ENCODE measurements around the gene LEMD2. TPM values are rescaled to one million over a fixed set of nuclear protein-coding genes. Genes with fewer than 3 reads are reported as not detected.

Gene LEMD2
- polyA plus RNA-seq, 1 donor (not counting 4 experiments of a cell fraction or from before 2014, with no cell fraction given) = 48.6 TPM

DNA sequence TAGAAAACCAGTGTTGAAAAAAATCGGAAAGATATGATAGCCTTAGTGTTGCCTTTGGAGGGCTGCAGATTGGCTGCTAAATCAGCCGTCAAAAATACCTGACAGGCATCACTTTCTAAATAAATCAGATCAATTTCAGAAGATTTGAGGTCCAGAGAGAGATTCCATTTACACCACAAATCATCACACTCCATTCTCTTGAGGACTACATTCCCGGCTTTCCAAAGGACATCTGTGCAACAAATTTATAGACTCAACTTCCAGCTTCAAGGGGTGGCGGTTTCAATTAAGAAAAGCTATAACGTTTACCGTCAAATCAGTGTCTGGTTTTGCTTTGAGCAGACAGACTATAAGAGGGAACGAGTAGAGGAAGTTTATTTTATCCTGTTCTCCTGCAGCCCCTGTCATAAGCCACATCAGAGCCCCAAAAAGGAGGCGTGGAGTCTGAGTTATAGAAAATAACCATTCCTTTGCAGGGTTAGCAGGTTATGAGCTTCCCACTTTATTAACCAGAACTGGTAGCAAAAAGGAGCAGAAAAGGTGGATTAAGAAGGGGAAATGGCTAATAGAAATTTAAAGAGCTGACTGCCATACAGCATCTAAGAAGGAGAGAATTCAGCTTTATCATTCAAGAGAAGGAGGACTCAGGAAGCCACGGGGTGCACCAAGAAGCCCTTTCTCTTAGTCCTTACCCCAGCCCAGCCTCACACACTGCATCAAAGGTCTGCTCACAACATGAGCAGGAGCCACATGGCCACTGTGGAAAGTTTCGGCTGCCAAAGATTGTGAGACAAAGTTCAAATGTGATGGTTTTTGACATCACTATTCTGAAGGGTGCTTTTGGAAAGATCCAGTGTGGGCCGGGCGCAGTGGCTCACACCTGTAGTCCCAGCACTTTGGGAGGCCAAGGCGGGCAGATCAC, 64.6 kb downstream of the LEMD2 start:
- TF ChIP-seq, protein P1, sequence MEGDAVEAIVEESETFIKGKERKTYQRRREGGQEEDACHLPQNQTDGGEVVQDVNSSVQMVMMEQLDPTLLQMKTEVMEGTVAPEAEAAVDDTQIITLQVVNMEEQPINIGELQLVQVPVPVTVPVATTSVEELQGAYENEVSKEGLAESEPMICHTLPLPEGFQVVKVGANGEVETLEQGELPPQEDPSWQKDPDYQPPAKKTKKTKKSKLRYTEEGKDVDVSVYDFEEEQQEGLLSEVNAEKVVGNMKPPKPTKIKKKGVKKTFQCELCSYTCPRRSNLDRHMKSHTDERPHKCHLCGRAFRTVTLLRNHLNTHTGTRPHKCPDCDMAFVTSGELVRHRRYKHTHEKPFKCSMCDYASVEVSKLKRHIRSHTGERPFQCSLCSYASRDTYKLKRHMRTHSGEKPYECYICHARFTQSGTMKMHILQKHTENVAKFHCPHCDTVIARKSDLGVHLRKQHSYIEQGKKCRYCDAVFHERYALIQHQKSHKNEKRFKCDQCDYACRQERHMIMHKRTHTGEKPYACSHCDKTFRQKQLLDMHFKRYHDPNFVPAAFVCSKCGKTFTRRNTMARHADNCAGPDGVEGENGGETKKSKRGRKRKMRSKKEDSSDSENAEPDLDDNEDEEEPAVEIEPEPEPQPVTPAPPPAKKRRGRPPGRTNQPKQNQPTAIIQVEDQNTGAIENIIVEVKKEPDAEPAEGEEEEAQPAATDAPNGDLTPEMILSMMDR (optimal IDR thresholded peaks at IDR 0.05 in 1 of 3, IDR thresholded peaks at IDR 0.05 in 1 of 3, conservative IDR thresholded peaks at IDR 0.05 in 1 of 3; ENCODE audit: extremely low read depth in 1 of 3, insufficient read depth in 2 of 3, low read length in 3 of 3) = no peak
- no peak for TF ChIP-seq EZH2 (IDR thresholded peaks at IDR 0.05; ENCODE audit: low read length)

GRCh38 chr6:33723371-33724085, 65.4 kb downstream of the LEMD2 start:
- Histone ChIP-seq H3K9me3 (ENCODE audit: control insufficient read depth, low read depth, low read length) (no peaks in the 10 kb centered on the region), H3K27me3 (ENCODE audit: control insufficient read depth, extremely low read depth, insufficient read depth, low read length) (peaks cover 29% of the 10 kb centered on the region), H3K4me1 (ENCODE audit: control insufficient read depth, extremely low read depth, insufficient read depth, low read length) (peaks cover 10% of the 10 kb centered on the region), H3K79me2 (ENCODE audit: control insufficient read depth, insufficient read depth, low read length) (no peaks in the 10 kb centered on the region), H4K20me1 (ENCODE audit: control insufficient read depth, extremely low read depth, insufficient read depth, low read length) (no peaks in the 10 kb centered on the region), H3K36me3 (ENCODE audit: control insufficient read depth in 2 of 2, extremely low read depth in 1 of 2, insufficient read depth in 2 of 2, low read length in 2 of 2) (no peaks in the 10 kb centered on the region), H3K9ac (ENCODE audit: control insufficient read depth, extremely low read depth, insufficient read depth, low read length) (no peak overlapping the region), H3K27ac (ENCODE audit: control insufficient read depth, insufficient read depth, low read length) (no peak overlapping the region), H3K4me2 (ENCODE audit: control insufficient read depth, extremely low read depth, insufficient read depth, low read depth, low read length) (no peak overlapping the region), H3K9me1 (ENCODE audit: control insufficient read depth, extremely low read depth, insufficient read depth, low read length) (no peaks in the 10 kb centered on the region), H3K4me3 (ENCODE audit: control insufficient read depth in 2 of 3, extremely low read depth in 1 of 3, insufficient read depth in 2 of 3, low read depth in 1 of 3, low read length in 3 of 3) (no peak overlapping the region), H2AFZ (ENCODE audit: control insufficient read depth, low read length) (no peak overlapping the region)
- DNase-seq (ENCODE audit: low read depth, low spot score) = no peak
- TF ChIP-seq, protein P1 (optimal IDR thresholded peaks at IDR 0.05 in 1 of 3, IDR thresholded peaks at IDR 0.05 in 1 of 3, conservative IDR thresholded peaks at IDR 0.05 in 1 of 3; ENCODE audit: extremely low read depth in 1 of 3, insufficient read depth in 2 of 3, low read length in 3 of 3) = no peak
- no peak for TF ChIP-seq EZH2 (IDR thresholded peaks at IDR 0.05; ENCODE audit: low read length)
- dilution Hi-C loops (cut with MboI; ENCODE audit: extremely low pct_ligation_motif_present, low sequenced_read_pairs) = no loop called here
- FAIRE-seq = no peak

More for the DNA sequence above, 64.6 kb downstream of the LEMD2 start:
- Histone ChIP-seq H3K4me1 (ENCODE audit: control insufficient read depth, extremely low read depth, insufficient read depth, low read length) (peaks cover 2% of the 10 kb centered on the region), H3K36me3 (ENCODE audit: control insufficient read depth in 2 of 2, extremely low read depth in 1 of 2, insufficient read depth in 2 of 2, low read length in 2 of 2) (no peaks in the 10 kb centered on the region), H4K20me1 (ENCODE audit: control insufficient read depth, extremely low read depth, insufficient read depth, low read length) (no peaks in the 10 kb centered on the region), H3K9ac (ENCODE audit: control insufficient read depth, extremely low read depth, insufficient read depth, low read length) (no peak overlapping the region), H3K4me3 (ENCODE audit: control insufficient read depth in 2 of 3, extremely low read depth in 1 of 3, insufficient read depth in 2 of 3, low read depth in 1 of 3, low read length in 3 of 3) (no peak overlapping the region), H3K27me3 (ENCODE audit: control insufficient read depth, extremely low read depth, insufficient read depth, low read length) (peaks cover 30% of the 10 kb centered on the region), H2AFZ (ENCODE audit: control insufficient read depth, low read length) (no peak overlapping the region), H3K4me2 (ENCODE audit: control insufficient read depth, extremely low read depth, insufficient read depth, low read depth, low read length) (no peak overlapping the region), H3K9me1 (ENCODE audit: control insufficient read depth, extremely low read depth, insufficient read depth, low read length) (no peaks in the 10 kb centered on the region), H3K79me2 (ENCODE audit: control insufficient read depth, insufficient read depth, low read length) (no peaks in the 10 kb centered on the region), H3K9me3 (ENCODE audit: control insufficient read depth, low read depth, low read length) (no peaks in the 10 kb centered on the region), H3K27ac (ENCODE audit: control insufficient read depth, insufficient read depth, low read length) (no peak overlapping the region)
- DNase-seq (ENCODE audit: low read depth, low spot score) = no peak
- no peak for FAIRE-seq
- dilution Hi-C loops (cut with MboI; ENCODE audit: extremely low pct_ligation_motif_present, low sequenced_read_pairs) = no loop called here

All from keratinocyte (primary cell).